SU-DHL-6 (cell line): Measurements from ENCODE around the gene NPC1.

Experiments
- CTCF ChIP-seq: fragments of 200-600 bp; sonication (generic); IDR thresholded peaks from one replicate; pipeline ENCODE4 v1.5.1; 2017; ENCODE audit warnings: antibody characterized with exemption, mild to moderate bottlenecking, low read length, moderate library complexity; ENCODE audit not compliant: insufficient read depth, poor library complexity, severe bottlenecking
- EZH2phosphoT487 ChIP-seq: fragments of 200-600 bp; sonication (generic), shearing (Covaris generic); conservative IDR thresholded peaks from 2 replicates; pipeline ENCODE4 v1.6.1; 2018; ENCODE audit warnings: mild to moderate bottlenecking, antibody characterized with exemption, low read length, moderate library complexity, mixed read lengths

GRCh38 chr18:23618862-23619387, 32.6 kb upstream of the NPC1 start:
- TF ChIP-seq CTCF (no peak), EZH2phosphoT487 (no peak)
